HepG2 (cell line): ENCODE measurements around the gene SCP2. TPM values are rescaled to one million over a fixed set of nuclear protein-coding genes. Genes with fewer than 3 reads are reported as not detected.

Source experiments
- CEBPB ChIP-seq: IDR thresholded peaks from 2 replicates; pipeline ENCODE4 v1.6.1; 2011; ENCODE audit warnings: low read depth, low read length, improper control_type of control experiment, borderline replicate concordance
- EHMT2 ChIP-seq: fragments of 200-600 bp; sonication (generic); IDR thresholded peaks from 2 replicates; pipeline ENCODE4 v1.7.0; 2017; ENCODE audit warnings: antibody characterized with exemption, low read depth, low read length, borderline replicate concordance
- ELK4 ChIP-seq: sonication (generic); formaldehyde crosslinking; IDR thresholded peaks from 2 replicates; pipeline ENCODE4 v1.9.0; 2021; ENCODE audit warnings: missing genetic modification reagents, borderline replicate concordance
- HNF4G ChIP-seq, 2 experiments: sonication (generic) in 1 of 2; formaldehyde crosslinking in 1 of 2; IDR thresholded peaks; 2 replicates each; pipeline versions ENCODE4 v1.4.0 to v1.6.1; 2011 to 2020; ENCODE audit warnings: borderline replicate concordance in 2 of 2, low read depth in 2 of 2, mild to moderate bottlenecking in 2 of 2, low read length in 1 of 2, missing genetic modification reagents in 1 of 2, moderate library complexity in 1 of 2
- IRF2 ChIP-seq: IDR thresholded peaks from 2 replicates; pipeline ENCODE4 v1.6.1; 2018; ENCODE audit warnings: missing genetic modification reagents, missing compliant biosample characterization
- KLF16 ChIP-seq, 2 experiments: sonication (generic) in 1 of 2; formaldehyde crosslinking in 1 of 2; IDR thresholded peaks; 2 replicates each; pipeline versions ENCODE4 v1.6.1 to v1.8.0; 2016 to 2023; ENCODE audit warnings: missing genetic modification reagents in 2 of 2, missing compliant biosample characterization in 1 of 2
- MLXIP ChIP-seq: sonication (generic); formaldehyde crosslinking; IDR thresholded peaks from 2 replicates; pipeline ENCODE4 v1.9.0; 2021; ENCODE audit warnings: missing genetic modification reagents, borderline replicate concordance
- REPIN1 ChIP-seq: sonication (generic); formaldehyde crosslinking; IDR thresholded peaks from 2 replicates; pipeline ENCODE4 v1.8.0; 2022; ENCODE audit warnings: missing genetic modification reagents, low read depth, mild to moderate bottlenecking, borderline replicate concordance
- SRY ChIP-seq: sonication (generic); formaldehyde crosslinking; IDR thresholded peaks from 2 replicates; pipeline ENCODE4 v1.8.0; 2022; ENCODE audit warnings: mild to moderate bottlenecking, missing genetic modification reagents
- TAF15 ChIP-seq: fragments of 200-400 bp; formaldehyde crosslinking; IDR thresholded peaks from one replicate; pipeline ENCODE4 v1.6.1; 2018; ENCODE audit warnings: mild to moderate bottlenecking, low read depth, low read length; ENCODE audit not compliant: poor library complexity, severe bottlenecking
- ZBTB14 ChIP-seq: sonication (generic); formaldehyde crosslinking; IDR thresholded peaks from 2 replicates; pipeline ENCODE4 v1.4.0; 2020; ENCODE audit warnings: missing genetic modification reagents
- ZBTB37 ChIP-seq: sonication (generic); formaldehyde crosslinking; IDR thresholded peaks from 2 replicates; pipeline ENCODE4 v1.4.0; 2020; ENCODE audit warnings: mild to moderate bottlenecking, missing genetic modification reagents
- ZBTB43 ChIP-seq: sonication (generic); formaldehyde crosslinking; conservative IDR thresholded peaks from 2 replicates; pipeline ENCODE4 v1.4.0; 2020; ENCODE audit warnings: missing genetic modification reagents
- ZFP1 ChIP-seq: IDR thresholded peaks from 2 replicates; pipeline ENCODE4 v1.6.1; 2016
- ZNF234 ChIP-seq: sonication (generic); formaldehyde crosslinking; conservative IDR thresholded peaks from 2 replicates; pipeline ENCODE4 v1.5.1; 2020; ENCODE audit warnings: mild to moderate bottlenecking, missing genetic modification reagents
- ZNF354B ChIP-seq: sonication (generic); formaldehyde crosslinking; IDR thresholded peaks from 2 replicates; pipeline ENCODE4 v1.8.0; 2022; ENCODE audit warnings: mild to moderate bottlenecking, missing genetic modification reagents
- ZNF530 ChIP-seq: sonication (generic); formaldehyde crosslinking; IDR thresholded peaks from 2 replicates; pipeline ENCODE4 v1.5.0; 2020; ENCODE audit warnings: low read depth, mild to moderate bottlenecking, missing genetic modification reagents
- ZNF792 ChIP-seq: IDR thresholded peaks from 2 replicates; pipeline ENCODE4 v1.6.1; 2016
- polyA plus RNA-seq, 8 experiments: library from polyadenylated mRNA; depleted of rRNA in 3 of 8; stranded (reverse) in 7 of 8; unstranded in 1 of 8; fragments of >200 nt; fragmentation: Illumina TruSeq in 4 of 8; extraction: Trizol in 4 of 8; gene quantifications; 2 replicates each; pipeline versions ENCODE4 v1.2.1 to v1.2.3, GENCODE V29; 2011 to 2016; ENCODE audit warnings: low read depth in 4 of 8, missing spikeins in 1 of 8, mixed read lengths in 1 of 8; ENCODE audit not compliant: insufficient read depth in 1 of 8
- total RNA-seq, 5 experiments: library from RNA; depleted of rRNA; stranded (reverse); fragments of >200 nt; fragmentation: Illumina TruSeq; extraction: Trizol; gene quantifications; 2 replicates each; pipeline ENCODE4 v1.2.3, GENCODE V29; 2016; ENCODE audit warnings: low read depth in 1 of 5

Gene SCP2
- total and polyA plus RNA-seq, 2 of the 13 experiments (the other 11 are each of a cell fraction or from before 2014, with no cell fraction given): 59.0 to 133 TPM

GRCh38 chr1:52927212-52928014 lies at the start of gene SCP2 (continued):
- TF ChIP-seq ELK4 (CRISPR knock-in tag): no peak
- no peak for TF ChIP-seq ZNF354B
- TF ChIP-seq ZFP1 (CRISPR knock-in tag): no peak
- 0 out of 2 replicates have a peak, but pooled peaks have one; percentile 63 for TF ChIP-seq ZNF234 (CRISPR knock-in tag)
- TF ChIP-seq ZNF530: no peak
- peak; percentile 47 to 59; a peak in 1 of 4 replicates for TF ChIP-seq KLF16 (CRISPR knock-in tag; IDR thresholded peaks at IDR 0.05)
- no peak for TF ChIP-seq EHMT2
- TF ChIP-seq REPIN1 (CRISPR knock-in tag): no peak
- TF ChIP-seq HNF4G (IDR thresholded peaks at IDR 0.05; ENCODE audit: borderline replicate concordance, low read depth, low read length): no peak
- TF ChIP-seq HNF4G (CRISPR knock-in tag; IDR thresholded peaks at IDR 0.05; ENCODE audit: borderline replicate concordance, low read depth): no peak
- no peak for TF ChIP-seq TAF15
- TF ChIP-seq CEBPB: no peak
- no peak for TF ChIP-seq ZBTB43 (CRISPR knock-in tag)
- no peak for TF ChIP-seq MLXIP (CRISPR knock-in tag)
- no peak for TF ChIP-seq ZBTB37 (CRISPR knock-in tag)
- TF ChIP-seq SRY (CRISPR knock-in tag): no peak
- TF ChIP-seq ZNF792 (CRISPR knock-in tag): no peak
- TF ChIP-seq IRF2 (CRISPR knock-in tag): no peak
- 0 out of 2 replicates have a peak, but pooled peaks have one; percentile 46 for TF ChIP-seq ZBTB14 (CRISPR knock-in tag)
